GM15510 (cell line): ENCODE measurements around the gene MISFA.

ENCODE experiments used
- POLR2A ChIP-seq: IDR thresholded peaks from 3 replicates; pipeline ENCODE4 v1.6.1; 2011; ENCODE audit warnings: borderline replicate concordance; ENCODE audit not compliant: insufficient read length; ENCODE audit errors: extremely low read depth

Gene MISFA

GRCh38 chr11:18608376-18608775, 8.8 kb downstream of the MISFA start:
- TF ChIP-seq POLR2A: no peak

GRCh38 chr11:18611196-18611595, 11.6 kb downstream of the MISFA start:
- no peak for TF ChIP-seq POLR2A

GRCh38 chr11:18612394-18612793, 12.8 kb downstream of the MISFA start:
- TF ChIP-seq POLR2A: no peak

GRCh38 chr11:18614667-18615066, 15.1 kb downstream of the MISFA start:
- no peak for TF ChIP-seq POLR2A

GRCh38 chr11:18615628-18616392, 16.2 kb downstream of the MISFA start:
- no peak for TF ChIP-seq POLR2A

- TF ChIP-seq POLR2A: no peak
Measured at GRCh38 chr11:18617688-18618341, 18.2 kb downstream of the MISFA start.

- no peak for TF ChIP-seq POLR2A
Measured at GRCh38 chr11:18618342-18619025, 18.9 kb downstream of the MISFA start.

GRCh38 chr11:18623707-18624106, 24.1 kb downstream of the MISFA start:
- TF ChIP-seq POLR2A: no peak

GRCh38 chr11:18624161-18624560, 24.6 kb downstream of the MISFA start:
- TF ChIP-seq POLR2A: no peak

- TF ChIP-seq POLR2A: no peak
Measured at GRCh38 chr11:18632841-18633240, 33.3 kb downstream of the MISFA start.

- TF ChIP-seq POLR2A: no peak
Measured at GRCh38 chr11:18633256-18634139, 33.9 kb downstream of the MISFA start.

- TF ChIP-seq POLR2A: peak; percentile 94
Measured at GRCh38 chr11:18634140-18635032, 34.8 kb downstream of the MISFA start, which contains the start of gene SPTY2D1. Gene SPTY2D1 (minus strand): TSS chr11:18634342. CDS start chr11:18634257, 85 bp downstream.

- TF ChIP-seq POLR2A: no peak
Measured at GRCh38 chr11:18641677-18642076, 42.1 kb downstream of the MISFA start.
